ENCODE data around the gene TMEM179.

GRCh38 chr14:104602315-104602932 is 2.1 kb downstream of the TMEM179 start:
- TF ChIP-seq, protein P1, sequence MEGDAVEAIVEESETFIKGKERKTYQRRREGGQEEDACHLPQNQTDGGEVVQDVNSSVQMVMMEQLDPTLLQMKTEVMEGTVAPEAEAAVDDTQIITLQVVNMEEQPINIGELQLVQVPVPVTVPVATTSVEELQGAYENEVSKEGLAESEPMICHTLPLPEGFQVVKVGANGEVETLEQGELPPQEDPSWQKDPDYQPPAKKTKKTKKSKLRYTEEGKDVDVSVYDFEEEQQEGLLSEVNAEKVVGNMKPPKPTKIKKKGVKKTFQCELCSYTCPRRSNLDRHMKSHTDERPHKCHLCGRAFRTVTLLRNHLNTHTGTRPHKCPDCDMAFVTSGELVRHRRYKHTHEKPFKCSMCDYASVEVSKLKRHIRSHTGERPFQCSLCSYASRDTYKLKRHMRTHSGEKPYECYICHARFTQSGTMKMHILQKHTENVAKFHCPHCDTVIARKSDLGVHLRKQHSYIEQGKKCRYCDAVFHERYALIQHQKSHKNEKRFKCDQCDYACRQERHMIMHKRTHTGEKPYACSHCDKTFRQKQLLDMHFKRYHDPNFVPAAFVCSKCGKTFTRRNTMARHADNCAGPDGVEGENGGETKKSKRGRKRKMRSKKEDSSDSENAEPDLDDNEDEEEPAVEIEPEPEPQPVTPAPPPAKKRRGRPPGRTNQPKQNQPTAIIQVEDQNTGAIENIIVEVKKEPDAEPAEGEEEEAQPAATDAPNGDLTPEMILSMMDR (IDR thresholded peaks at IDR 0.05) = no peak
- TF ChIP-seq POLR2A (IDR thresholded peaks at IDR 0.05) = no peak
